PC-3 (cell line): ENCODE measurements around the gene BATF. TPM values are rescaled to one million over a fixed set of nuclear protein-coding genes. Genes with fewer than 3 reads are reported as not detected.

Experiments
- ATAC-seq: fragments of 200-7000 bp; cut with Tn5 transposase; 2 replicates; pipeline ENCODE4 v1.9.1; 2020; ENCODE audit warnings: mild to moderate bottlenecking, moderate library complexity
- BruUV-seq: library from RNA; stranded (reverse); fragments of 400-500 nt; replicated peaks from 2 replicates; lab custom pipeline; 2021; lab: Mats Ljungman, UMichigan
- CTCF ChIA-PET: fragments of 300-600 bp; sonication (Branson Sonifier 250); formaldehyde crosslinking; loops from one replicate; lab custom pipeline; 2022; ENCODE audit warnings: antibody characterized with exemption; lab: Charles Lee
- POLR2A ChIA-PET: fragments of 300-600 bp; sonication (Branson Sonifier 250); formaldehyde crosslinking; loops from one replicate; lab custom pipeline; 2022; ENCODE audit warnings: antibody characterized with exemption; ENCODE audit not compliant: unreplicated experiment; lab: Charles Lee
- DNase-seq: peaks from one replicate; pipeline ENCODE4 v3.0.0-alpha.2; 2015
- H2AFZ ChIP-seq: fragments of 300-600 bp; sonication (generic); 2 replicates; pipeline ENCODE4 v1.6.0; 2016; ENCODE audit warnings: antibody characterized with exemption, low read length
- H3F3A ChIP-seq: fragments of 300-600 bp; sonication (generic); one replicate; pipeline ENCODE4 v1.6.0; 2017; ENCODE audit warnings: antibody characterized with exemption, low read length, control low read depth, mild to moderate bottlenecking; ENCODE audit not compliant: unreplicated experiment
- H3K27ac ChIP-seq: fragments of 300-600 bp; sonication (generic); 2 replicates; pipeline ENCODE4 v1.5.1; 2016; ENCODE audit warnings: mild to moderate bottlenecking, low read length
- H3K27me3 ChIP-seq: fragments of 300-600 bp; sonication (generic); 2 replicates; pipeline ENCODE4 v1.6.1; 2016; ENCODE audit warnings: low read length, mixed read lengths
- H3K36me3 ChIP-seq: fragments of 300-600 bp; sonication (generic); 2 replicates; pipeline ENCODE4 v1.6.1; 2016; ENCODE audit warnings: low read depth, mixed run types, low read length, mixed read lengths
- H3K4me1 ChIP-seq: fragments of 300-600 bp; sonication (generic); 2 replicates; pipeline ENCODE4 v1.5.1; 2016; ENCODE audit warnings: low read length; ENCODE audit not compliant: insufficient read depth
- H3K4me2 ChIP-seq: fragments of 300-600 bp; sonication (generic); 2 replicates; pipeline ENCODE4 v1.6.0; 2016; ENCODE audit warnings: low read length
- H3K4me3 ChIP-seq: fragments of 300-600 bp; sonication (generic); 2 replicates; pipeline ENCODE4 v1.5.1; 2016; ENCODE audit warnings: mild to moderate bottlenecking, low read length, mixed read lengths
- H3K79me2 ChIP-seq: fragments of 300-600 bp; sonication (generic); 2 replicates; pipeline ENCODE4 v1.6.1; 2017; ENCODE audit warnings: low read length, mixed read lengths
- H3K9ac ChIP-seq: fragments of 300-600 bp; sonication (generic); 2 replicates; pipeline ENCODE4 v1.6.0; 2016; ENCODE audit warnings: mild to moderate bottlenecking, low read length
- H3K9me2 ChIP-seq: fragments of 300-600 bp; sonication (generic); replicated peaks from 2 replicates; pipeline ENCODE4 v1.6.1; 2016; ENCODE audit warnings: mixed run types, low read length, mixed read lengths
- H3K9me3 ChIP-seq: fragments of 300-600 bp; sonication (generic); 2 replicates; pipeline ENCODE4 v1.6.1; 2016; ENCODE audit warnings: low read length, mixed read lengths
- H4K20me1 ChIP-seq: fragments of 300-600 bp; sonication (generic); 2 replicates; pipeline ENCODE4 v1.6.1; 2016; ENCODE audit warnings: low read length, mixed read lengths
- EZH2 ChIP-seq: fragments of 300-600 bp; sonication (generic); IDR thresholded peaks from one replicate; pipeline ENCODE4 v1.6.1; 2017; ENCODE audit warnings: antibody characterized with exemption, mild to moderate bottlenecking, low read length; ENCODE audit not compliant: unreplicated experiment
- EZH2phosphoT487 ChIP-seq: fragments of 300-600 bp; sonication (generic); IDR thresholded peaks from 2 replicates; pipeline ENCODE4 v1.6.1; 2018; ENCODE audit warnings: mild to moderate bottlenecking, antibody characterized with exemption, low read length, borderline replicate concordance
- intact Hi-C: fragments of 100-400 bp; cut with micrococcal nuclease; formaldehyde crosslinking; loops from 2 replicates; pipeline ENCODE4 v1.9.0; 2023
- total RNA-seq: library from RNA; depleted of rRNA; stranded (reverse); fragments of >200 nt; gene quantifications from 2 replicates; pipeline ENCODE4 v1.2.3, GENCODE V29; 2014
- TF ChIP-seq, protein P1 (sequence below): fragments of 300-600 bp; sonication (generic); conservative IDR thresholded peaks from 2 replicates; pipeline ENCODE4 v1.5.1; 2017; ENCODE audit warnings: antibody characterized with exemption, low read depth, mild to moderate bottlenecking, low read length

The BATF gene
- total RNA-seq, 1 experiment from 2014 or later, result not detected

GRCh38 chr14:75568791-75569190 is 46.5 kb downstream of the BATF start:
- H3K9me2 ChIP-seq, result no peaks in the 10 kb centered on the region
- ATAC-seq (no peak), DNase-seq (no peak)
- ChIA-PET CTCF (interaction anchor here (0.6 kb wide), 1 partner anchor 373 kb away, joined by 4 read pairs; no protein-coding TSS in a partner anchor), POLR2A (no interaction called here)
- no peaks in the 10 kb centered on the region for H3K79me2 ChIP-seq
- no peaks in the 10 kb centered on the region for H3K9me3 ChIP-seq
- no peaks in the 10 kb centered on the region for H4K20me1 ChIP-seq
- no peaks in the 10 kb centered on the region for H3F3A ChIP-seq
- no peak overlapping the region for H3K4me3 ChIP-seq
- no peak overlapping the region for H3K9ac ChIP-seq
- no peaks in the 10 kb centered on the region for H3K36me3 ChIP-seq
- no peak overlapping the region for H2AFZ ChIP-seq
- H3K4me2 ChIP-seq, result no peak overlapping the region
- H3K27ac ChIP-seq, result no peak overlapping the region
- TF ChIP-seq EZH2phosphoT487, result no peak
- TF ChIP-seq EZH2, result no peak
- TF ChIP-seq, protein P1, sequence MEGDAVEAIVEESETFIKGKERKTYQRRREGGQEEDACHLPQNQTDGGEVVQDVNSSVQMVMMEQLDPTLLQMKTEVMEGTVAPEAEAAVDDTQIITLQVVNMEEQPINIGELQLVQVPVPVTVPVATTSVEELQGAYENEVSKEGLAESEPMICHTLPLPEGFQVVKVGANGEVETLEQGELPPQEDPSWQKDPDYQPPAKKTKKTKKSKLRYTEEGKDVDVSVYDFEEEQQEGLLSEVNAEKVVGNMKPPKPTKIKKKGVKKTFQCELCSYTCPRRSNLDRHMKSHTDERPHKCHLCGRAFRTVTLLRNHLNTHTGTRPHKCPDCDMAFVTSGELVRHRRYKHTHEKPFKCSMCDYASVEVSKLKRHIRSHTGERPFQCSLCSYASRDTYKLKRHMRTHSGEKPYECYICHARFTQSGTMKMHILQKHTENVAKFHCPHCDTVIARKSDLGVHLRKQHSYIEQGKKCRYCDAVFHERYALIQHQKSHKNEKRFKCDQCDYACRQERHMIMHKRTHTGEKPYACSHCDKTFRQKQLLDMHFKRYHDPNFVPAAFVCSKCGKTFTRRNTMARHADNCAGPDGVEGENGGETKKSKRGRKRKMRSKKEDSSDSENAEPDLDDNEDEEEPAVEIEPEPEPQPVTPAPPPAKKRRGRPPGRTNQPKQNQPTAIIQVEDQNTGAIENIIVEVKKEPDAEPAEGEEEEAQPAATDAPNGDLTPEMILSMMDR, result no peak
- no peaks in the 10 kb centered on the region for H3K27me3 ChIP-seq
- peaks cover 11% of the 10 kb centered on the region for H3K4me1 ChIP-seq
- no TSS peak for BruUV-seq
- intact Hi-C loops, result no loop called here

GRCh38 chr14:75570797-75571196 is 48.5 kb downstream of the BATF start:
- ATAC-seq, result no peak
- no peaks in the 10 kb centered on the region for H3K36me3 ChIP-seq
- no peaks in the 10 kb centered on the region for H3K9me3 ChIP-seq
- no peak overlapping the region for H3K4me3 ChIP-seq
- no peak overlapping the region for H2AFZ ChIP-seq
- no peaks in the 10 kb centered on the region for H3F3A ChIP-seq
- H3K9ac ChIP-seq, result no peak overlapping the region
- TF ChIP-seq, protein P1, result no peak
- TF ChIP-seq EZH2phosphoT487 (no peak), EZH2 (no peak)
- no peak for DNase-seq
- no peaks in the 10 kb centered on the region for H3K79me2 ChIP-seq
- ChIA-PET POLR2A (no interaction called here), CTCF (no interaction called here)
- H4K20me1 ChIP-seq, result no peaks in the 10 kb centered on the region
- H3K27me3 ChIP-seq, result no peaks in the 10 kb centered on the region
- no TSS peak for BruUV-seq
- no peak overlapping the region for H3K4me2 ChIP-seq
- no peak overlapping the region for H3K27ac ChIP-seq
- peaks cover 11% of the 10 kb centered on the region for H3K4me1 ChIP-seq
- no peaks in the 10 kb centered on the region for H3K9me2 ChIP-seq
- intact Hi-C loops, result no loop called here

DNA sequence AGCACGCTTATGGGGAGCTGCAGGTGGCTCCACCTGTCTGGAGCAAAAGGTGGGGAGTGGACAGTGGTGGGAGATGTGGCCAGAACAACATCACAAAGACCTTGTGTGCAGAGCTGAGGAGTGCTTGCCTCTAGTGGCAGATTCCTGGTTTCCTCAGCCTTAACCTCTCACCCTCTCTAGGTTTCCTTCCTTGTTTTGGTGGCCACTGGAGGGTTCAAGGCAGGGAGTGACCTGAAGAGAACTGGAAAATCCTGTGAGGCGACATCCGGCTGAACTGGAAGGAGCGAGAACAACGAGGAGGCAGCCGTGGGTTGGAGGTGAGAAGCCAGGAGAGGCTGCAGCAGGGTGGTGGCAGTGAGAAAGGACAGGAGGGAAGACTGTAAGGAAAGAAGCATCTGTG is 49.8 kb downstream of the BATF start:
- Histone ChIP-seq H3K27me3 (no peaks in the 10 kb centered on the region), H3K9me3 (no peaks in the 10 kb centered on the region), H3K27ac (no peak overlapping the region), H2AFZ (no peak overlapping the region), H4K20me1 (no peaks in the 10 kb centered on the region), H3K9me2 (no peaks in the 10 kb centered on the region), H3K79me2 (no peaks in the 10 kb centered on the region), H3F3A (no peaks in the 10 kb centered on the region), H3K4me3 (no peak overlapping the region), H3K36me3 (no peaks in the 10 kb centered on the region), H3K4me2 (no peak overlapping the region), H3K4me1 (no peaks in the 10 kb centered on the region; the same call in 1 of the 2 replicates), H3K9ac (no peak overlapping the region)
- no TSS peak for BruUV-seq
- no peak for TF ChIP-seq EZH2phosphoT487
- ATAC-seq (no peak), DNase-seq (no peak)
- intact Hi-C loops, result no loop called here
- POLR2A ChIA-PET, result no interaction called here
- CTCF ChIA-PET, result no interaction called here
